GM12878 (cell line): ENCODE results near the gene ADPRHL1. TPM values are rescaled to one million over a fixed set of nuclear protein-coding genes. Genes with fewer than 3 reads are reported as not detected.

Source experiments
- MEF2A ChIP-seq: IDR thresholded peaks from 2 replicates; pipeline ENCODE4 v1.6.1; 2011; ENCODE audit warnings: low read depth, mild to moderate bottlenecking, low read length, moderate library complexity; ENCODE audit not compliant: insufficient read depth
- NFXL1 ChIP-seq: fragments of 450-650 bp; IDR thresholded peaks from 2 replicates; pipeline ENCODE4 v1.6.1; 2017; ENCODE audit warnings: antibody characterized with exemption, mild to moderate bottlenecking, borderline replicate concordance
- SP1 ChIP-seq: IDR thresholded peaks from one replicate; pipeline ENCODE4 v1.6.1; 2011; ENCODE audit warnings: low read depth, low read length
- TARDBP ChIP-seq: IDR thresholded peaks from 2 replicates; pipeline ENCODE4 v1.6.1; 2016; ENCODE audit warnings: borderline replicate concordance
- YBX1 ChIP-seq: fragments of 450-650 bp; IDR thresholded peaks from 2 replicates; pipeline ENCODE4 v1.6.1; 2016; ENCODE audit warnings: antibody characterized with exemption
- ZNF274 ChIP-seq: IDR thresholded peaks from one replicate; pipeline ENCODE4 v1.8.0; 2011; ENCODE audit not compliant: insufficient read length, insufficient read depth
- polyA plus RNA-seq, 11 experiments: library from polyadenylated mRNA; depleted of rRNA in 4 of 11; unstranded in 6 of 11; stranded (reverse) in 5 of 11; fragments of >200 nt; fragmentation: Nextera tagmentation in 4 of 11; fragmentation: Illumina TruSeq in 1 of 11; extraction: Ambion mirVana in 4 of 11; extraction: Trizol in 1 of 11; gene quantifications; 1 replicate in 1 of 11; 2 replicates in 10 of 11; pipeline versions ENCODE4 v1.2.1 to v1.2.3, GENCODE V29; 2011 to 2016; ENCODE audit warnings: inconsistent platforms in 2 of 11, missing spikeins in 2 of 11, low read depth in 1 of 11
- total RNA-seq, 4 experiments: library from RNA; depleted of rRNA in 3 of 4; stranded (reverse); fragments of >200 nt in 3 of 4; fragmentation: Illumina TruSeq in 1 of 4; extraction: Trizol in 1 of 4; gene quantifications; 2 replicates each; pipeline versions ENCODE4 v1.2.1 to v1.2.3, GENCODE V29; 2013 to 2021
- TF ChIP-seq, protein P1 (sequence below): fragments of 450-650 bp; IDR thresholded peaks from 2 replicates; pipeline ENCODE4 v1.6.1; 2018; ENCODE audit warnings: mild to moderate bottlenecking, low read depth, moderate library complexity; ENCODE audit not compliant: partially characterized antibody
- TF ChIP-seq, protein P2 (sequence below): fragments of 450-650 bp; IDR thresholded peaks from 2 replicates; pipeline ENCODE4 v1.6.1; 2017; ENCODE audit warnings: mild to moderate bottlenecking
- TF ChIP-seq, protein P3 (sequence below): fragments of 450-650 bp; conservative IDR thresholded peaks from 2 replicates; pipeline ENCODE4 v1.6.1; 2017; ENCODE audit warnings: mild to moderate bottlenecking, moderate library complexity

The ADPRHL1 gene
- total and polyA plus RNA-seq, 10 of the 15 experiments (the other 5 are each of a cell fraction or from before 2014, with no cell fraction given), result 0.05 to 1.9 (median 1.0) TPM

DNA sequence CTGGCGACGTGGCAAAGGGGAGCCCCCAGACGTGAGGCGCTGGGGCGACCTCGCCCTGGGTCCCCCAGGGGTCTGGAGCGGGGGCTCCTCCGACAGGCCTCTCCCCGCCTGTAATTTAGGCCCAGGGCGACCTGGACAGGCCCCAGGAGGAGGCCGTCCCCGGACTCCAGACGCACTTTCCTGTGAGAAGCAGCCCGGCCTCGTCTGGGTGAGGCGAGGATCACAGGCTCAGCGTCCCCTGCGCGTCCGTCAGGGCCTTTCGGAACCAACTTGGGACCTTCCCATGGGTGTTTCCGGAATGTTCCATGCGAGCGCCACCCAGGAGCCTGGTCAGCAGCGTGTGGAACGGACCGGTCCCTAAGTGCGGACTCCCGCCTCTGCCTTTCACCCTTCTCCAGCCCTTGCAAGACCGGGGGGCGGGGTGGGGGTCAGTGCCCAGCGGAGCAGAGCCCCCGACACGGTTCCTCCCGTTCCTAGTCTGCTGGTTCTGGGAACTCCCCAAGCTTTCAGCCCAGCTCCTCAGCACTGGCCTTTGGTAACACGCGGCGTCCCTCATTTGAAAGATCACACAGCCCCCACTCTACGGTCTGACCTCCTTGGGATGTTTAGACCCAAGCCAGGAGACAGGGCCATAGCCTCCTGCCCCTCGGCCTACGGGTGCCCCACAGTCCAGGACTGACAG, 88.2 kb downstream of the ADPRHL1 start (continued):
- TF ChIP-seq, protein P1, sequence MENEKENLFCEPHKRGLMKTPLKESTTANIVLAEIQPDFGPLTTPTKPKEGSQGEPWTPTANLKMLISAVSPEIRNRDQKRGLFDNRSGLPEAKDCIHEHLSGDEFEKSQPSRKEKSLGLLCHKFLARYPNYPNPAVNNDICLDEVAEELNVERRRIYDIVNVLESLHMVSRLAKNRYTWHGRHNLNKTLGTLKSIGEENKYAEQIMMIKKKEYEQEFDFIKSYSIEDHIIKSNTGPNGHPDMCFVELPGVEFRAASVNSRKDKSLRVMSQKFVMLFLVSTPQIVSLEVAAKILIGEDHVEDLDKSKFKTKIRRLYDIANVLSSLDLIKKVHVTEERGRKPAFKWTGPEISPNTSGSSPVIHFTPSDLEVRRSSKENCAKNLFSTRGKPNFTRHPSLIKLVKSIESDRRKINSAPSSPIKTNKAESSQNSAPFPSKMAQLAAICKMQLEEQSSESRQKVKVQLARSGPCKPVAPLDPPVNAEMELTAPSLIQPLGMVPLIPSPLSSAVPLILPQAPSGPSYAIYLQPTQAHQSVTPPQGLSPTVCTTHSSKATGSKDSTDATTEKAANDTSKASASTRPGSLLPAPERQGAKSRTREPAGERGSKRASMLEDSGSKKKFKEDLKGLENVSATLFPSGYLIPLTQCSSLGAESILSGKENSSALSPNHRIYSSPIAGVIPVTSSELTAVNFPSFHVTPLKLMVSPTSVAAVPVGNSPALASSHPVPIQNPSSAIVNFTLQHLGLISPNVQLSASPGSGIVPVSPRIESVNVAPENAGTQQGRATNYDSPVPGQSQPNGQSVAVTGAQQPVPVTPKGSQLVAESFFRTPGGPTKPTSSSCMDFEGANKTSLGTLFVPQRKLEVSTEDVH, result no peak
- TF ChIP-seq, protein P2, sequence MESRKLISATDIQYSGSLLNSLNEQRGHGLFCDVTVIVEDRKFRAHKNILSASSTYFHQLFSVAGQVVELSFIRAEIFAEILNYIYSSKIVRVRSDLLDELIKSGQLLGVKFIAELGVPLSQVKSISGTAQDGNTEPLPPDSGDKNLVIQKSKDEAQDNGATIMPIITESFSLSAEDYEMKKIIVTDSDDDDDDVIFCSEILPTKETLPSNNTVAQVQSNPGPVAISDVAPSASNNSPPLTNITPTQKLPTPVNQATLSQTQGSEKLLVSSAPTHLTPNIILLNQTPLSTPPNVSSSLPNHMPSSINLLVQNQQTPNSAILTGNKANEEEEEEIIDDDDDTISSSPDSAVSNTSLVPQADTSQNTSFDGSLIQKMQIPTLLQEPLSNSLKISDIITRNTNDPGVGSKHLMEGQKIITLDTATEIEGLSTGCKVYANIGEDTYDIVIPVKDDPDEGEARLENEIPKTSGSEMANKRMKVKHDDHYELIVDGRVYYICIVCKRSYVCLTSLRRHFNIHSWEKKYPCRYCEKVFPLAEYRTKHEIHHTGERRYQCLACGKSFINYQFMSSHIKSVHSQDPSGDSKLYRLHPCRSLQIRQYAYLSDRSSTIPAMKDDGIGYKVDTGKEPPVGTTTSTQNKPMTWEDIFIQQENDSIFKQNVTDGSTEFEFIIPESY, result no peak
- TF ChIP-seq NFXL1, result no peak
- no peak for TF ChIP-seq YBX1
- no peak for TF ChIP-seq ZNF274
- no peak for TF ChIP-seq MEF2A
- TF ChIP-seq, protein P3, sequence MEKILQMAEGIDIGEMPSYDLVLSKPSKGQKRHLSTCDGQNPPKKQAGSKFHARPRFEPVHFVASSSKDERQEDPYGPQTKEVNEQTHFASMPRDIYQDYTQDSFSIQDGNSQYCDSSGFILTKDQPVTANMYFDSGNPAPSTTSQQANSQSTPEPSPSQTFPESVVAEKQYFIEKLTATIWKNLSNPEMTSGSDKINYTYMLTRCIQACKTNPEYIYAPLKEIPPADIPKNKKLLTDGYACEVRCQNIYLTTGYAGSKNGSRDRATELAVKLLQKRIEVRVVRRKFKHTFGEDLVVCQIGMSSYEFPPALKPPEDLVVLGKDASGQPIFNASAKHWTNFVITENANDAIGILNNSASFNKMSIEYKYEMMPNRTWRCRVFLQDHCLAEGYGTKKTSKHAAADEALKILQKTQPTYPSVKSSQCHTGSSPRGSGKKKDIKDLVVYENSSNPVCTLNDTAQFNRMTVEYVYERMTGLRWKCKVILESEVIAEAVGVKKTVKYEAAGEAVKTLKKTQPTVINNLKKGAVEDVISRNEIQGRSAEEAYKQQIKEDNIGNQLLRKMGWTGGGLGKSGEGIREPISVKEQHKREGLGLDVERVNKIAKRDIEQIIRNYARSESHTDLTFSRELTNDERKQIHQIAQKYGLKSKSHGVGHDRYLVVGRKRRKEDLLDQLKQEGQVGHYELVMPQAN, result no peak
- TF ChIP-seq SP1, result no peak
- TF ChIP-seq TARDBP, result no peak
